Heart left ventricle (tissue), 16 donors: ENCODE results near the gene SFXN4. TPM values are rescaled to one million over a fixed set of nuclear protein-coding genes. Genes with fewer than 3 reads are reported as not detected.
A peak's percentile ranks its signal among the peaks of the same experiment; 100 is the strongest.

Source experiments
- ATAC-seq, 4 donors: fragments of 200-7000 bp; cut with Tn5 transposase; one replicate each; pipeline ENCODE4 v1.9.1; 2020 to 2022; ENCODE audit warnings: moderate library complexity in 4 of 4, mild to moderate bottlenecking in 3 of 4, moderate number of reproducible peaks in 1 of 4
- DNase-seq, 5 donors: peaks; one replicate each; pipeline ENCODE4 v3.0.0-alpha.2; 2020
- H3K27ac ChIP-seq, 12 donors: fragments of 200-600 bp; sonication (generic) in 4 of 12; one replicate each; pipeline versions ENCODE4 v1.5.0 to v1.8.0; 2016 to 2022; ENCODE audit warnings: mild to moderate bottlenecking in 2 of 12
- H3K27me3 ChIP-seq, 9 donors: fragments of 200-600 bp; sonication (generic) in 2 of 9; one replicate each; pipeline versions ENCODE4 v1.5.1 to v1.8.0; 2016 to 2022; ENCODE audit warnings: mild to moderate bottlenecking in 3 of 9
- H3K36me3 ChIP-seq, 9 donors: fragments of 200-600 bp; sonication (generic) in 2 of 9; one replicate each; pipeline versions ENCODE4 v1.5.0 to v1.8.0; 2018 to 2022; ENCODE audit warnings: mild to moderate bottlenecking in 2 of 9
- H3K4me1 ChIP-seq, 12 donors: fragments of 200-600 bp; sonication (generic) in 4 of 12; one replicate each; pipeline versions ENCODE4 v1.5.0 to v1.8.0; 2016 to 2022; ENCODE audit warnings: mild to moderate bottlenecking in 3 of 12
- H3K4me3 ChIP-seq, 12 donors: fragments of 200-600 bp; sonication (generic) in 4 of 12; one replicate each; pipeline versions ENCODE4 v1.5.0 to v1.8.0; 2017 to 2022; ENCODE audit warnings: mild to moderate bottlenecking in 9 of 12, moderate library complexity in 4 of 12
- H3K9me3 ChIP-seq, 12 donors: fragments of 200-600 bp; sonication (generic) in 4 of 12; one replicate each; pipeline versions ENCODE4 v1.5.0 to v1.8.0; 2016 to 2022; ENCODE audit warnings: mild to moderate bottlenecking in 1 of 12
- CTCF ChIP-seq, 12 donors: fragments of 200-600 bp; sonication (generic) in 4 of 12; IDR thresholded peaks; one replicate each; pipeline versions ENCODE4 v1.5.0 to v1.8.0; 2018 to 2022; ENCODE audit warnings: antibody characterized with exemption in 12 of 12, mild to moderate bottlenecking in 5 of 12
- POLR2A ChIP-seq, 2 donors: fragments of 450-650 bp; IDR thresholded peaks; one replicate each; pipeline ENCODE4 v1.6.1; 2017; ENCODE audit warnings: antibody characterized with exemption in 2 of 2, mild to moderate bottlenecking in 2 of 2, moderate library complexity in 2 of 2
- WGBS, 4 donors: extraction: QIAGEN DNeasy Blood & Tissue Kit in 2 of 4; methylation state at CpG; one replicate each; pipeline versions ENCODE4 v1.1.5 to v1.1.7; 2013 to 2018; 5-methylcytosine and 5-hydroxymethylcytosine counted together
- intact Hi-C, 10 donors: fragments of 100-400 bp; cut with DNase I; formaldehyde crosslinking; loops; one replicate each; pipeline versions ENCODE4 v1.11.1 to v1.14.2; 2022
- polyA plus RNA-seq, 2 donors: library from polyadenylated mRNA; stranded (reverse); fragments of 200-250 nt; gene quantifications; one replicate each; pipeline ENCODE4 v1.2.3, GENCODE V29; 2013
- total RNA-seq, 9 donors: library from RNA; depleted of rRNA in 2 of 9; stranded (reverse); fragments of >200 nt in 2 of 9; fragmentation: NEBNext Ultra II Directional in 3 of 9; extraction: Animal tissue kit (Norgen Biotek cat#: 25700) in 3 of 9; gene quantifications; one replicate each; pipeline versions ENCODE4 v1.1.0 to v1.2.4, GENCODE V29; 2016 to 2023
- donor health status: ischemic (EF 13 %, LVEDD 7.1; RV severe dilation, severe dysfunction).
- donor health status: healthy with polysubstance abuse.
- donor health status: DM: no; HTN: yes; CAD: no.
- donor health status: DM: no; HTN: no; CAD: no.
- donor health status: ischemic (EF 25% LVEDD 6.9; RV normal size, moderate dysfunction).
- donor health status: ischemic (EF 25% LVEDD 5.7; RV mildly dilated, moderate dysfunction).
- donor health status: healthy.
- donor health status: DM: yes; HTN: yes; CAD: no.
- donor health status: ischemic (EF 35%, LVEDD 5.7; RV mildly dilated, moderate dysfunction).
- donor health status: nonischemic (EF 11% LVEDD 7.7; RV severe dilation, severe dysfunction).
- donor health status: DM: yes; HTN: yes; CAD: no.
- donor health status: PGD.
- donor health status: ischemic (EF 29% LVEDD 5.4; RV normal size, mild dysfunction).
- donor health status: nonischemic (EF 23%, LVEDD 6.1; RV moderate dilation, normal function).

The SFXN4 gene
- total and polyA plus RNA-seq, 11 donors = 33.2 to 68.5 (median 42.8) TPM

DNA sequence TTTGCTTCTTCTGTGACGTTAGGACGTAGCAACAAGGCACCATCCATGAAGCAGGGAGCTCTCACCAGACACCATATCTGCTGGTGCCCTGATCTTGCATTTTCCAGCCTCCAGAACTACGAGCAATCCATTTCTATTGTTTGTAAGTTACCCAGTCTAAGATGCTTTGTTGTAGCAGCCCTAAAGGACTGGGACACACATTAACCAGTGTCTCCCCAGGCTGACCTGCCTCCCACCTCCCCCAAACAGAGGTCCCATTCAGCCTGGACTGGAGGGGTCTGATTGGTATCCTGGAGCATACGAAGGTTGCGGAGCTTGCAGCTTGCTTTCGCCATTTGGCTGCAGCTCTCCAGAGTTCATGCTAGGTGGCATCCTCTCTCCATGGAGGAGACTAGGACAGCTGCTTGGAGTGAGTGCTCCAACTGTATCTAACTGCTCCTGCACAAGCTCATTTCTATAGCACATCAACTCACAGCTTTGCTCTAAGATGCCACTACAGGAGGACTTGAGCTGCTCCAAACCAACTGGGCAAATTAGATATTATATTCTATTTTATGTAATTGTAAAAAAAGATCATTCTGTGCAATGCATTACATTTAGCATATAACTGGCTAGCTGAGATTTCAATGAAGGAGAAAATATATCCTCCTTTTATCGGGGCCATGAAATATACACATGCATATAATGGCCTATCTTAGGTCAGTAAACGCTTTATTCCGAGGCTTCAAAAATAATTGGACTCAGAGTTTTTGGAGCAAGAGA, 33.9 kb upstream of the SFXN4 start:
- Histone ChIP-seq H3K36me3 (no peaks in the 10 kb centered on the region), H3K9me3 (no peaks in the 10 kb centered on the region), H3K4me1 (peaks cover 0 to 9% (median 1%) of the 10 kb centered on the region in 12 donors), H3K27me3 (no peaks in the 10 kb centered on the region), H3K27ac (no peak overlapping the region), H3K4me3 (no peak overlapping the region)
- TF ChIP-seq POLR2A (IDR thresholded peaks at IDR 0.05) = no peak
- TF ChIP-seq CTCF (IDR thresholded peaks at IDR 0.05) = peak; percentile 63 to 92 (median 84)
- peak; percentile 82 to 98 (median 97) for ATAC-seq
- WGBS, 4 donors = 39 to 49% (median 44%) methylated on average over 6 to 9 of the region's 9 CpGs
- intact Hi-C loops = loop anchor here in 8 of 10 donors (1.0 to 10.0 kb wide), 8 partner anchors 217 to 403 kb away; partner anchors contain the start of gene RGS10 (in 3 of the 8)
- peak in 4 of 5 donors; percentile 68 to 76 (median 72) for DNase-seq

DNA sequence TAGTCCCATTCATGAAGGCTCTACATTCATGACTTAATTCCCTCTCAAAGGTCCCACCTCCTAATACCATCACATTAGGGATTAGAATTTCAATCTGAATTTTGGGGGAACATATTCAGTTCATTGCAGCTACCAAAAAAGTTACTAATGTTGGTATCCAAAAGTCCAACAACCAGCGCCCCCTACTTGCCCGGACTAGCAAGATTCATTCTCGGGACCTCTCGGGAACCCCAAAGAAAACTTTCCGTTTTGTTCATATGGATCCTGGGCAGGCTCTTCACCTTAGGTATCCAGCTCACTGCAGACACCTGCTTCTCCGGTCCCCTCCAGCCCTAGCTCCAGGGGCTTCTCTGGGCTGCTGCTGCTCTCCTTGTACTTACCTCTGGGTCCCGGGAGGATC, 32.9 kb upstream of the SFXN4 start:
- Histone ChIP-seq H3K27me3 (no peaks in the 10 kb centered on the region), H3K27ac (no peak overlapping the region), H3K4me1 (peaks cover 0 to 9% (median 1%) of the 10 kb centered on the region in 12 donors), H3K4me3 (no peak overlapping the region), H3K36me3 (no peaks in the 10 kb centered on the region), H3K9me3 (no peaks in the 10 kb centered on the region)
- intact Hi-C loops = loop anchor here in 8 of 10 donors (2.0 to 10.0 kb wide), 6 partner anchors 218 to 404 kb away; partner anchors contain the start of gene RGS10 (in 3 of the 8)
- WGBS, 4 donors = 51 to 65% (median 54%) methylated on average over 7 of the region's 7 CpGs
- TF ChIP-seq CTCF (IDR thresholded peaks at IDR 0.05) (peak in 9 of 12 donors; percentile 8 to 49 (median 16)), POLR2A (IDR thresholded peaks at IDR 0.05) (no peak)
- no peak for DNase-seq
- ATAC-seq = peak in 1 of 4 donors; percentile 8

- intact Hi-C loops = loop anchor here in 8 of 10 donors (2.0 to 10.0 kb wide), 6 partner anchors 219 to 404 kb away; partner anchors contain the start of gene RGS10 (in 3 of the 8)
- TF ChIP-seq POLR2A (IDR thresholded peaks at IDR 0.05) (no peak), CTCF (IDR thresholded peaks at IDR 0.05) (no peak)
- Histone ChIP-seq H3K27me3 (no peaks in the 10 kb centered on the region), H3K36me3 (no peaks in the 10 kb centered on the region), H3K9me3 (no peaks in the 10 kb centered on the region), H3K4me1 (peaks cover 0 to 9% (median 0%) of the 10 kb centered on the region in 12 donors), H3K4me3 (no peak overlapping the region), H3K27ac (no peak overlapping the region)
- ATAC-seq (no peak), DNase-seq (no peak)
- 58 to 79% (median 65%) methylated on average over 4 of the region's 4 CpGs for WGBS, 4 donors
These were observed 32.4 kb upstream of the SFXN4 start for GRCh38 chr10:119197921-119198320.

DNA sequence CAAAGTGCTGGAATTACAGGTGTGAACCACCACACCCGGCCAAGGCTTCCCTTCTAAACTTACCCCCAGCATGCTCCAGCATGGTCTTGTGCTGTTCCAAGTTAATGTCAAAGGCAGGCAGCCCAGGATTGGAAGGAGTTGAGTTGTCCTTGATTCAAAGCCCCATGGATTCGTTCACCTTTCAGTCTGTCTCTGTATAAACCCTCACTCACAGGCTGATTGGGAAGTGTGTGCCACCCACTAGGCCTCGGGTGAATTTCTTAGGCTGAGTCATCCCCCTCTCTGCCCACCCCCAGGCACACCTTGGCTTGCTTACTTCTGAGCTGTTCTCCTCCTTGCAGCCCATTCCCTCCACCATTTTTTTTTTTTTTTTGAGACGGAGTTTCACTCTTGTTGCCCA, 26.4 kb upstream of the SFXN4 start:
- Histone ChIP-seq H3K9me3 (no peaks in the 10 kb centered on the region), H3K27ac (no peak overlapping the region), H3K4me1 (peaks cover 0 to 20% (median 0%) of the 10 kb centered on the region in 12 donors), H3K27me3 (no peaks in the 10 kb centered on the region), H3K4me3 (no peak overlapping the region), H3K36me3 (no peaks in the 10 kb centered on the region)
- TF ChIP-seq POLR2A (IDR thresholded peaks at IDR 0.05) = no peak
- no peak for TF ChIP-seq CTCF (IDR thresholded peaks at IDR 0.05)
- 84 to 91% (median 89%) methylated on average over 4 of the region's 4 CpGs for WGBS, 4 donors
- intact Hi-C loops = loop anchor here in 2 of 10 donors (5.0 to 10.0 kb wide), 2 partner anchors 300 to 353 kb away; partner anchors contain the start of gene RGS10 (in 1 of the 2)
- DNase-seq (no peak), ATAC-seq (no peak)
